Stimulated activated CD4-positive, alpha-beta T cell treated with anti-CD3 and anti-CD28 coated beads, Interleukin-15, amount 100 ng/mL, for 1 hour (primary cell): ENCODE results near the gene PSMD6.

ENCODE experiments used
- DNase-seq, 2 donors: peaks; one replicate each; pipeline ENCODE4 v3.0.0-alpha.2; 2020; ENCODE audit warnings: low read depth in 1 of 2, low spot score in 1 of 2

PSMD6 gene

GRCh38 chr3:64010199-64010598 lies 13.1 kb downstream of the PSMD6 start:
- no peak for DNase-seq

- DNase-seq = no peak
These were observed 13.8 kb downstream of the PSMD6 start for GRCh38 chr3:64009528-64009927.

GRCh38 chr3:64008487-64009351 lies 14.6 kb downstream of the PSMD6 start:
- no peak for DNase-seq

- no peak for DNase-seq
These were observed 15.3 kb downstream of the PSMD6 start for GRCh38 chr3:64008017-64008416.

GRCh38 chr3:64003589-64003988 lies 19.7 kb downstream of the PSMD6 start:
- no peak for DNase-seq

- DNase-seq = no peak
These were observed 21.1 kb downstream of the PSMD6 start for GRCh38 chr3:64002233-64002632.

- no peak for DNase-seq
These were observed 22.7 kb downstream of the PSMD6 start for GRCh38 chr3:64000453-64001055.

GRCh38 chr3:63998852-63999754 lies 24.2 kb downstream of the PSMD6 start:
- no peak for DNase-seq

GRCh38 chr3:63995086-63995485 lies 28.2 kb downstream of the PSMD6 start:
- DNase-seq = no peak

- DNase-seq = peak; percentile 23 to 26
These were observed 29.6 kb downstream of the PSMD6 start for GRCh38 chr3:63993653-63994079.

GRCh38 chr3:63992516-63993209 lies 30.6 kb downstream of the PSMD6 start:
- DNase-seq = no peak

GRCh38 chr3:63991666-63992065 lies 31.6 kb downstream of the PSMD6 start:
- no peak for DNase-seq

- no peak for DNase-seq
These were observed 32.6 kb downstream of the PSMD6 start for GRCh38 chr3:63990733-63991132.

GRCh38 chr3:63990204-63990603 lies 33.1 kb downstream of the PSMD6 start:
- no peak for DNase-seq

- no peak for DNase-seq
These were observed 34.4 kb downstream of the PSMD6 start for GRCh38 chr3:63988943-63989342.

GRCh38 chr3:63986831-63987230 lies 36.5 kb downstream of the PSMD6 start:
- DNase-seq = no peak

GRCh38 chr3:63986146-63986545 lies 37.1 kb downstream of the PSMD6 start:
- DNase-seq = no peak

- no peak for DNase-seq
These were observed 38.9 kb downstream of the PSMD6 start for GRCh38 chr3:63984391-63984790.

- no peak for DNase-seq
These were observed 41.3 kb downstream of the PSMD6 start for GRCh38 chr3:63981980-63982379.

- no peak for DNase-seq
These were observed 42.3 kb downstream of the PSMD6 start for GRCh38 chr3:63980830-63981498.
